Measurements from ENCODE around the gene COL4A2.

DNA sequence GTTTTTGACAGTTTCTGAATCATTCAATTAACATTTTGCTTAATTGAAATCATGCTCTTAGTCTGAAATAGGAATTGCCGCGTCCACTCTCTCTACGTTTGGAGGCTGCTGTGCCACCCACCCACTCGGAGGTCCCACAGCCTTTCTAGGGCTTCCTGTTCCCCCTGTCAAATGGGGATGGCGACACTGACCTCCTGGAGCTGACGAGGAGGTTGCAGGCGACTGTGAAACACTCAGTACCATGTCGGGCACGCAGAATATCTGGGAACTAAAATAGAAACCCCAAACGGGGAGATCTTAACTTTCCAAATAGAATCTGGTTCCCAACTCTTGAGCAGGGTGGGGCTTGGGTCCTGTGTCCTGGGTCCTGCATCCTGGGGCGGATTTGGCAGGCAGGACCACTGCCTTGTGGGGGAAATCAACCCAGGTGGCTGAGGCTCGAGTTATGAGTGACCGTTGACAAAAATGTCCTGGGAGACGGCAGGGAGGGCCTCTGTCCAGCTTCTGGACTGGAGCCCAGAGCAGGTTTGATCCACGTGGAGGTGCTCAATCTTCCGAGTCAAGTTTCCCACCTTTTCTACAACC, 129.8 kb downstream of the COL4A2 start:
- no peak for TF ChIP-seq POLR2A (IDR thresholded peaks at IDR 0.05)
- TF ChIP-seq, protein P1, sequence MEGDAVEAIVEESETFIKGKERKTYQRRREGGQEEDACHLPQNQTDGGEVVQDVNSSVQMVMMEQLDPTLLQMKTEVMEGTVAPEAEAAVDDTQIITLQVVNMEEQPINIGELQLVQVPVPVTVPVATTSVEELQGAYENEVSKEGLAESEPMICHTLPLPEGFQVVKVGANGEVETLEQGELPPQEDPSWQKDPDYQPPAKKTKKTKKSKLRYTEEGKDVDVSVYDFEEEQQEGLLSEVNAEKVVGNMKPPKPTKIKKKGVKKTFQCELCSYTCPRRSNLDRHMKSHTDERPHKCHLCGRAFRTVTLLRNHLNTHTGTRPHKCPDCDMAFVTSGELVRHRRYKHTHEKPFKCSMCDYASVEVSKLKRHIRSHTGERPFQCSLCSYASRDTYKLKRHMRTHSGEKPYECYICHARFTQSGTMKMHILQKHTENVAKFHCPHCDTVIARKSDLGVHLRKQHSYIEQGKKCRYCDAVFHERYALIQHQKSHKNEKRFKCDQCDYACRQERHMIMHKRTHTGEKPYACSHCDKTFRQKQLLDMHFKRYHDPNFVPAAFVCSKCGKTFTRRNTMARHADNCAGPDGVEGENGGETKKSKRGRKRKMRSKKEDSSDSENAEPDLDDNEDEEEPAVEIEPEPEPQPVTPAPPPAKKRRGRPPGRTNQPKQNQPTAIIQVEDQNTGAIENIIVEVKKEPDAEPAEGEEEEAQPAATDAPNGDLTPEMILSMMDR (IDR thresholded peaks at IDR 0.05): no peak
